CD4-positive, alpha-beta T cell (primary cell): ENCODE results near the gene CLIC5. TPM values are rescaled to one million over a fixed set of nuclear protein-coding genes. Genes with fewer than 3 reads are reported as not detected.

ENCODE experiments used
- ATAC-seq: fragments of 200-7000 bp; cut with Tn5 transposase; one replicate; pipeline ENCODE4 v1.10.0; 2022; ENCODE audit warnings: mild to moderate bottlenecking; ENCODE audit not compliant: poor library complexity
- CTCF ChIA-PET: fragments of 350-600 bp; sonication (Branson Sonifier 250); formaldehyde crosslinking; loops from one replicate; lab custom pipeline; 2021; ENCODE audit warnings: antibody characterized with exemption, inconsistent platforms; lab: Charles Lee
- POLR2A ChIA-PET: fragments of 350-600 bp; sonication (Branson Sonifier 250); formaldehyde crosslinking; loops from one replicate; lab custom pipeline; 2021; ENCODE audit warnings: antibody characterized with exemption, inconsistent platforms; lab: Charles Lee
- DNase-seq, 14 experiments: peaks; one replicate each; pipeline ENCODE4 v3.0.0-alpha.2; 2013 to 2020; ENCODE audit warnings: mixed read lengths in 2 of 14
- H3K27ac ChIP-seq, 2 donors: one replicate each; pipeline versions ENCODE4 v1.5.1 to v1.7.0; 2013; ENCODE audit warnings: low read length in 2 of 2, low read depth in 1 of 2, mild to moderate bottlenecking in 1 of 2
- H3K27me3 ChIP-seq, 2 experiments: 1 replicate in 1 of 2; 2 replicates in 1 of 2; pipeline versions ENCODE4 v1.6.1 to v1.7.0; 2013; ENCODE audit warnings: low read length in 2 of 2, control low read depth in 1 of 2, mild to moderate bottlenecking in 1 of 2, moderate library complexity in 1 of 2; ENCODE audit not compliant: insufficient read depth in 2 of 2, control insufficient read depth in 1 of 2
- H3K36me3 ChIP-seq: one replicate; pipeline ENCODE4 v1.6.1; 2013; ENCODE audit warnings: low read length, control low read depth; ENCODE audit not compliant: insufficient read depth
- H3K4me1 ChIP-seq: one replicate; pipeline ENCODE4 v1.6.1; 2013; ENCODE audit warnings: low read length, control low read depth; ENCODE audit not compliant: insufficient read depth
- H3K4me3 ChIP-seq: one replicate; pipeline ENCODE4 v1.5.1; 2013; ENCODE audit warnings: mild to moderate bottlenecking, low read length, moderate library complexity
- H3K9me3 ChIP-seq, 2 experiments: 1 replicate in 1 of 2; 2 replicates in 1 of 2; pipeline versions ENCODE4 v1.6.1 to v1.7.0; 2013; ENCODE audit warnings: low read length in 2 of 2, mild to moderate bottlenecking in 2 of 2, control low read depth in 1 of 2, moderate library complexity in 1 of 2; ENCODE audit not compliant: control insufficient read depth in 1 of 2, insufficient read depth in 1 of 2
- H3K27ac Mint-ChIP-seq: one replicate; pipeline ENCODE4 v1.8.0; 2020; ENCODE audit warnings: mixed read lengths
- H3K27me3 Mint-ChIP-seq: one replicate; pipeline ENCODE4 v1.8.0; 2021; ENCODE audit warnings: mixed read lengths
- H3K36me3 Mint-ChIP-seq: one replicate; pipeline ENCODE4 v1.8.0; 2021; ENCODE audit warnings: low read depth, mixed read lengths
- H3K4me1 Mint-ChIP-seq: one replicate; pipeline ENCODE4 v1.8.0; 2021; ENCODE audit warnings: low read depth, mixed read lengths
- H3K4me3 Mint-ChIP-seq: one replicate; pipeline ENCODE4 v1.8.0; 2020; ENCODE audit warnings: mild to moderate bottlenecking, mixed read lengths
- H3K9me3 Mint-ChIP-seq: one replicate; pipeline ENCODE4 v1.8.0; 2020; ENCODE audit warnings: mixed read lengths
- CTCF ChIP-seq: fragments of 200-600 bp; IDR thresholded peaks from one replicate; pipeline ENCODE4 v1.8.0; 2022; ENCODE audit warnings: antibody characterized with exemption, mild to moderate bottlenecking
- intact Hi-C, 2 experiments: fragments of 100-400 bp; cut with DNase I in 1 of 2; cut with micrococcal nuclease in 1 of 2; formaldehyde crosslinking; loops; one replicate each; pipeline versions ENCODE4 v1.15.1 to v1.9.0; 2023 to 2025; cut with DNase I, micrococcal nuclease
- total RNA-seq, 174 experiments: library from RNA in 2 of 174; stranded (reverse) in 2 of 174; gene quantifications; one replicate each; pipeline ENCODE4 v1.2.3 and lab custom pipeline; 2021 to 2026

CLIC5 gene
- total RNA-seq, 2 experiments from 2014 or later: 2.5 to 2.8 TPM

GRCh38 chr6:45896783-45897441 lies 118.7 kb downstream of the CLIC5 start:
- Mint-ChIP-seq H3K9me3 (no peaks in the 10 kb centered on the region), H3K4me1 (no peaks in the 10 kb centered on the region), H3K27me3 (no peaks in the 10 kb centered on the region), H3K4me3 (no peak overlapping the region), H3K36me3 (no peaks in the 10 kb centered on the region), H3K27ac (no peak overlapping the region)
- Histone ChIP-seq H3K36me3 (no peaks in the 10 kb centered on the region), H3K27me3 (no peaks in the 10 kb centered on the region), H3K4me3 (no peak overlapping the region), H3K27ac (no peak overlapping the region), H3K9me3 (no peaks in the 10 kb centered on the region), H3K4me1 (no peaks in the 10 kb centered on the region)
- ChIA-PET CTCF (no interaction called here), POLR2A (no interaction called here)
- DNase-seq: no peak
- TF ChIP-seq CTCF: no peak
- no peak for ATAC-seq
- intact Hi-C loops: no loop called here

GRCh38 chr6:45895569-45895968 lies 120.1 kb downstream of the CLIC5 start:
- ATAC-seq (no peak), DNase-seq (peak in 3 of 14 experiments; percentile 8 to 29 (median 19))
- TF ChIP-seq CTCF: no peak
- no peak overlapping the region for H3K27ac ChIP-seq
- no peaks in the 10 kb centered on the region for H3K9me3 ChIP-seq
- Mint-ChIP-seq H3K27ac (no peak overlapping the region), H3K9me3 (no peaks in the 10 kb centered on the region), H3K4me1 (no peaks in the 10 kb centered on the region), H3K4me3 (no peak overlapping the region), H3K27me3 (no peaks in the 10 kb centered on the region), H3K36me3 (no peaks in the 10 kb centered on the region)
- H3K36me3 ChIP-seq: no peaks in the 10 kb centered on the region
- H3K27me3 ChIP-seq: no peaks in the 10 kb centered on the region
- H3K4me3 ChIP-seq: no peak overlapping the region
- ChIA-PET CTCF (interaction anchor here (0.9 kb wide), 1 partner anchor 16 kb away, joined by 3 read pairs; no protein-coding TSS in a partner anchor), POLR2A (no interaction called here)
- intact Hi-C loops: no loop called here
- H3K4me1 ChIP-seq: no peaks in the 10 kb centered on the region

- Histone ChIP-seq H3K4me3 (no peak overlapping the region), H3K27me3 (no peaks in the 10 kb centered on the region), H3K4me1 (no peaks in the 10 kb centered on the region), H3K9me3 (no peaks in the 10 kb centered on the region), H3K27ac (no peak overlapping the region), H3K36me3 (no peaks in the 10 kb centered on the region)
- no peak for DNase-seq
- Mint-ChIP-seq H3K36me3 (no peaks in the 10 kb centered on the region), H3K9me3 (no peaks in the 10 kb centered on the region), H3K4me1 (no peaks in the 10 kb centered on the region), H3K27me3 (peaks cover under 1% of the 10 kb centered on the region), H3K27ac (no peak overlapping the region), H3K4me3 (no peak overlapping the region)
- CTCF ChIA-PET: no interaction called here
- TF ChIP-seq CTCF: no peak
- POLR2A ChIA-PET: no interaction called here
- ATAC-seq: no peak
- intact Hi-C loops: no loop called here
Measured at GRCh38 chr6:45892696-45893245, 122.9 kb downstream of the CLIC5 start.
